Body of pancreas (tissue), 4 donors: ENCODE results near the gene GPA33. TPM values are rescaled to one million over a fixed set of nuclear protein-coding genes. Genes with fewer than 3 reads are reported as not detected.

Experiments used
- ATAC-seq: fragments of 150-250 bp; one replicate; pipeline ENCODE4 v1.9.1; 2016
- DNase-seq, 4 donors: peaks; one replicate each; pipeline ENCODE4 v3.0.0-alpha.2; 2019
- H3K27ac ChIP-seq, 4 donors: fragments of 200-600 bp; sonication (generic); 1 replicate in 3 of 4; 2 replicates in 1 of 4; pipeline versions ENCODE4 v1.5.1 to v1.6.1; 2016 to 2019; ENCODE audit warnings: mild to moderate bottlenecking in 1 of 4, mixed read lengths in 1 of 4, moderate library complexity in 1 of 4
- H3K27me3 ChIP-seq, 2 donors: fragments of 200-600 bp; sonication (generic); one replicate each; pipeline ENCODE4 v1.6.0; 2016; ENCODE audit warnings: mild to moderate bottlenecking in 1 of 2
- H3K36me3 ChIP-seq, 2 donors: fragments of 200-600 bp; sonication (generic); replicated peaks in 1 of 2; 2 replicates each; pipeline ENCODE4 v1.5.1; 2016; ENCODE audit warnings: low read depth in 2 of 2; ENCODE audit not compliant: insufficient read depth in 1 of 2
- H3K4me1 ChIP-seq: fragments of 200-600 bp; sonication (generic); one replicate; pipeline ENCODE4 v1.6.0; 2016
- H3K4me3 ChIP-seq, 2 donors: fragments of 200-600 bp; sonication (generic); 1 replicate in 1 of 2; 2 replicates in 1 of 2; pipeline ENCODE4 v1.5.1; 2016 to 2019
- H3K9me3 ChIP-seq, 3 donors: fragments of 200-600 bp; sonication (generic); 1 replicate in 2 of 3; 2 replicates in 1 of 3; pipeline ENCODE4 v1.5.1; 2016
- CTCF ChIP-seq, 7 experiments: fragments of 450-650 bp in 4 of 7; fragments of 200-600 bp in 3 of 7; sonication (generic) in 3 of 7; IDR thresholded peaks; one replicate each; pipeline ENCODE4 v1.5.1; 2016 to 2019; ENCODE audit warnings: antibody characterized with exemption in 7 of 7
- POLR2A ChIP-seq, 3 donors: fragments of 450-650 bp; IDR thresholded peaks; one replicate each; pipeline ENCODE4 v1.6.1; 2016; ENCODE audit warnings: antibody characterized with exemption in 3 of 3, mild to moderate bottlenecking in 2 of 3
- WGBS, 2 donors: methylation state at CpG; one replicate each; pipeline ENCODE4 v1.1.5; 2017; 5-methylcytosine and 5-hydroxymethylcytosine counted together
- intact Hi-C: fragments of 100-400 bp; cut with DNase I; formaldehyde crosslinking; loops from one replicate; pipeline ENCODE4 v1.15.1; 2023
- total RNA-seq, 2 donors: library from RNA; depleted of rRNA; stranded (reverse); fragments of >200 nt; gene quantifications; one replicate each; pipeline ENCODE4 v1.1.0, GENCODE V29; 2016

GPA33 gene
- 1 to 10 TPM in 1 of 2 donors, not detected in 1; 1.6 TPM for total RNA-seq

- intact Hi-C loops, result no loop called here
- no peaks in the 10 kb centered on the region for H3K27me3 ChIP-seq
- no peak for ATAC-seq
- no peak for DNase-seq
- TF ChIP-seq CTCF (IDR thresholded peaks at IDR 0.05), result no peak
- TF ChIP-seq POLR2A (IDR thresholded peaks at IDR 0.05), result no peak
- no peak within 1 kb of the TSS for H3K27ac ChIP-seq
- no peaks in the 10 kb centered on the region for H3K9me3 ChIP-seq
- H3K4me3 ChIP-seq, result no peak within 1 kb of the TSS
- no peaks in the 10 kb centered on the region for H3K36me3 ChIP-seq
- H3K4me1 ChIP-seq, result no peaks in the 10 kb centered on the region
- 84 to 96% methylated on average over 1 of the region's 1 CpG for WGBS, 2 donors
Measured at GRCh38 chr1:167090314-167090942, at the start of gene GPA33. GPA33 (minus strand) TSS chr1:167090377; CDS start chr1:167090287, 90 bp downstream.

- H3K27me3 ChIP-seq, result no peaks in the 10 kb centered on the region
- no peak overlapping the region for H3K27ac ChIP-seq
- no peaks in the 10 kb centered on the region for H3K36me3 ChIP-seq
- no peak overlapping the region for H3K4me3 ChIP-seq
- H3K9me3 ChIP-seq, result no peaks in the 10 kb centered on the region
- WGBS, 2 donors, result 56 to 63% methylated on average over 1 of the region's 1 CpG
- intact Hi-C loops, result no loop called here
- no peak for TF ChIP-seq POLR2A (IDR thresholded peaks at IDR 0.05)
- TF ChIP-seq CTCF (IDR thresholded peaks at IDR 0.05), result no peak
- DNase-seq, result no peak
- H3K4me1 ChIP-seq, result no peaks in the 10 kb centered on the region
- no peak for ATAC-seq
Measured at GRCh38 chr1:167138703-167139102, 48.5 kb upstream of the GPA33 start.

GRCh38 chr1:167137793-167138510 lies 47.8 kb upstream of the GPA33 start:
- H3K27ac ChIP-seq, result no peak overlapping the region
- intact Hi-C loops, result no loop called here
- TF ChIP-seq CTCF (IDR thresholded peaks at IDR 0.05) (no peak), POLR2A (IDR thresholded peaks at IDR 0.05) (no peak)
- 56 to 62% methylated on average over 3 of the region's 3 CpGs for WGBS, 2 donors
- H3K27me3 ChIP-seq, result no peaks in the 10 kb centered on the region
- no peaks in the 10 kb centered on the region for H3K36me3 ChIP-seq
- DNase-seq (no peak), ATAC-seq (no peak)
- no peak overlapping the region for H3K4me3 ChIP-seq
- no peaks in the 10 kb centered on the region for H3K9me3 ChIP-seq
- no peaks in the 10 kb centered on the region for H3K4me1 ChIP-seq

- no peaks in the 10 kb centered on the region for H3K4me1 ChIP-seq
- no peaks in the 10 kb centered on the region for H3K9me3 ChIP-seq
- ATAC-seq (no peak), DNase-seq (no peak)
- 38 to 41% methylated on average over 6 of the region's 6 CpGs for WGBS, 2 donors
- H3K27ac ChIP-seq, result no peak overlapping the region
- no peaks in the 10 kb centered on the region for H3K36me3 ChIP-seq
- H3K4me3 ChIP-seq, result no peak overlapping the region
- TF ChIP-seq CTCF (IDR thresholded peaks at IDR 0.05), result no peak
- TF ChIP-seq POLR2A (IDR thresholded peaks at IDR 0.05), result no peak
- H3K27me3 ChIP-seq, result no peaks in the 10 kb centered on the region
- intact Hi-C loops, result no loop called here
Measured at GRCh38 chr1:167137332-167137781, 47.2 kb upstream of the GPA33 start.
